Measurements from ENCODE around the gene CLIP3. TPM values are rescaled to one million over a fixed set of nuclear protein-coding genes. Genes with fewer than 3 reads are reported as not detected.
A peak's percentile ranks its signal among the peaks of the same experiment; 100 is the strongest.
"Not testable (repeated sequence)": the region's sequence is repeated elsewhere in the genome, so short reads cannot be mapped to it uniquely, and the experiment has no call there.

CLIP3 gene
- total RNA-seq, 2 experiments from 2014 or later = 0.74 to 1.7 TPM

DNA sequence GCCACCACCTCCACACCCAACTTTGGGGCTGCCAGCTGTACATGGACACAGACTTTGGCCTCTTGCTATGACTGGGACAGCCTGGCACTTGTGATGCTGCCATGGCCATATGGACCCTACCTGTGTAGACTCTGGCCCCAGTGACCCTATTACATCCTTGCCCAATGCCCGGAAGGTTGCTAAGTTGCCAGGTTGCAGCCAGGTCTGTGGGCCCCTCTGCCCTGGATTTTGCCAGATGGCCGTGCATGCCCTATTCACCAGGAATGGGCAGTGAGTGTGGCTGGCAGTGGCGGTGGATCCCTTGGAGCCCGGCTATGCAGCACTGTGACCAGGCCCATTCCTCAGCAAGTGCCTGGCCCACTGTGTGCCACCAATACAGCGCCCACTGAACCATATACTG lies 46.6 kb downstream of the CLIP3 start:
- ChIA-PET CTCF (no interaction called here), POLR2A (no interaction called here)
- no peaks in the 10 kb centered on the region for H3K9me3 Mint-ChIP-seq (ENCODE audit: insufficient read depth)
- no peak overlapping the region for H3K27ac Mint-ChIP-seq
- no peak overlapping the region for H3K4me3 Mint-ChIP-seq
- ATAC-seq (no peak), DNase-seq (no peak)
- H3K36me3 Mint-ChIP-seq (ENCODE audit: low read depth) = no peaks in the 10 kb centered on the region
- H3K4me1 Mint-ChIP-seq (ENCODE audit: low read depth) = peaks cover 3% of the 10 kb centered on the region
- peaks cover 43% of the 10 kb centered on the region for H3K27me3 Mint-ChIP-seq (ENCODE audit: low read depth)

DNA sequence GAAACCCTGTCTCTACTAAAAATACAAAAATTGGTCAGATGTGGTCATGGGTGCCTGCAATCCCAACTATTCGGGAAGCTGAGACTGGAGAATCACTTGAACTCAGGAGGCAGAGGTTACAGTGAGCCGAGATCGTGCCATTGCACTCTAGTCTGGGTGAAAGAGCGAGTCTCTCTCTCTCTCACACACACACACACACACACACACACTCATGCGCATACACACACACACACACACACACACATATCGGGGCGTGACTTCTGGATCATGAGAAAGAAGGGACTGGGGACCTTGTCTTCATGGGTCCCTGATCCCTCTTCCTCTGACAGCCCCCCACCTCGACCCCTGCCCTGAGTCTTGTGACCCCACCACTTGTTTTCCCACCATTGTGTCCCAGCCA lies 49.5 kb downstream of the CLIP3 start:
- H3K4me3 Mint-ChIP-seq = no peak overlapping the region
- H3K4me1 Mint-ChIP-seq (ENCODE audit: low read depth) = peaks cover 3% of the 10 kb centered on the region
- DNase-seq = no peak
- peak overlapping the region; percentile 6 for H3K27ac Mint-ChIP-seq
- no peaks in the 10 kb centered on the region for H3K36me3 Mint-ChIP-seq (ENCODE audit: low read depth)
- H3K9me3 Mint-ChIP-seq (ENCODE audit: insufficient read depth) = no peaks in the 10 kb centered on the region
- peaks cover 39% of the 10 kb centered on the region for H3K27me3 Mint-ChIP-seq (ENCODE audit: low read depth)
- POLR2A ChIA-PET = no interaction called here
- CTCF ChIA-PET = interaction anchor here (1.3 kb wide), 1 partner anchor 25 kb away, joined by 3 read pairs; no protein-coding TSS in a partner anchor
- no peak for ATAC-seq

DNA sequence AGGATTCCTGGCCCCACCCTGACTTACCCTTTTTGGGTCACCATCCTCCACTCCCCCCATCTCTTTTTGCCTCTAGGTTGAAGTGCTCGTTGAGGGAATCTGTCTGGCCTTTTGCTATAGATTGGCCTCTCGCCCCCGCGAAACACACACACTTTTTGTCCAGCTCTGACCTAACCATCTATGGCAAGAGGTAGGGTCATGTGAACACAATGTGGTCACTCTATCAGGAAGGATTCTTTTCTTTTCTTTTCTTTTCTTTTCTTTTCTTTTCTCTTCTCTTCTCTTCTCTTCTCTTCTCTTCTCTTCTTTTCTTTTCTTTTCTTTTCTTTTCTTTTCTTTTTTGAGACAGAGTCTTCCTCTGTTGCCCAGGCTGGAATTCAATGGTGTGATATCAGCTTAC lies 51.7 kb downstream of the CLIP3 start:
- H3K36me3 Mint-ChIP-seq (ENCODE audit: low read depth); POLR2A ChIA-PET; H3K27ac Mint-ChIP-seq; H3K4me3 Mint-ChIP-seq; H3K9me3 Mint-ChIP-seq (ENCODE audit: insufficient read depth); ATAC-seq; H3K4me1 Mint-ChIP-seq (ENCODE audit: low read depth); CTCF ChIA-PET; DNase-seq: not testable (repeated sequence)
- peaks cover 24% of the 10 kb centered on the region for H3K27me3 Mint-ChIP-seq (ENCODE audit: low read depth)

DNA sequence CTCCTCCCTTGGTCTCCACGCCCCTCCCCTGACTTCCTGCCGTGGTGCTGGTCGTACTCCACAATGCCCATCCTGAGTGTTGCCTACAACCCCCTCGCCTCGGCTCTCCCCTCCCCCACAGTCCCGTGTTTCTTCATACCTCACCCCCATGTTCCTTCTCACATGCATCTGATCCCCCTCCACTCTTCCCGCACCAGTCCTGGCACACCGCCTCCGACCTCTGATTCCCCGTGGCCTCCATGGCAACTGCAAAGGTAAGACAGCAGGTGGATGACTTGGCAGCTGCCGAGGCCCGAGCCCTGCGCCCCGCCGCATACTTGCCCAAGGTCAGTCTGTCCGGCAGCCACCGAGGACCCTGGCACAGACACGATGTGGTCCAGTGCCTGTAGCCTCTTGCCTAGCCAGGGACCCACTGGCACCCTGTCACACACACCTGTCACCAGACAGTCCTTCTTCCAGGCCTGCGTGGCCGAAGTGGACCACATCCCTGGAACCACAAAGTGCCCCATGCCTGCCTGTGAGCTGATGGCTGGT lies 53.8 kb downstream of the CLIP3 start:
- ChIA-PET CTCF (no interaction called here), POLR2A (no interaction called here)
- no peaks in the 10 kb centered on the region for H3K4me1 Mint-ChIP-seq (ENCODE audit: low read depth)
- H3K4me3 Mint-ChIP-seq = no peak overlapping the region
- H3K9me3 Mint-ChIP-seq (ENCODE audit: insufficient read depth) = no peaks in the 10 kb centered on the region
- ATAC-seq (no peak), DNase-seq (no peak)
- H3K27ac Mint-ChIP-seq = no peak overlapping the region
- peaks cover 7% of the 10 kb centered on the region for H3K27me3 Mint-ChIP-seq (ENCODE audit: low read depth)
- no peaks in the 10 kb centered on the region for H3K36me3 Mint-ChIP-seq (ENCODE audit: low read depth)

DNA sequence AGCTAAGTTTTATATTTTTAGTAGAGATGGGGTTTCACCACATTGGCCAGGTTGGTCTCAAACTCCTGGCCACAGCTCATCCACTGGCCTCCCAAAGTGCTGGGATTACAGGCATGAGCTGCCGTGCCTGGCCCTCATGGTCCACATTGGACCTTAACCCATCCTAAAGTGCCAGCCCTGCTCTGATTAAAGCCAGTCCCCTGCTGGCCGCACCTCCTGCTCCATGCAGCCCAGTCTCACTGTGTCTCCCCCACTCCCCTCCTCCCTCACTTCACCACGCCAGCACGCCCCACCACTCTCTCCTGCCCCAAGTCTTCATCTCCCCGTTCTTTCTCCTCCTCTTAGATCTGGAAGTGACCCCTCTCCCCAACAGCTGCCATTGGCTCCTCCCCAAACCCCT lies 54.4 kb downstream of the CLIP3 start:
- Mint-ChIP-seq H3K4me3 (no peak overlapping the region), H3K27ac (no peak overlapping the region), H3K4me1 (ENCODE audit: low read depth) (no peaks in the 10 kb centered on the region), H3K27me3 (ENCODE audit: low read depth) (peaks cover 5% of the 10 kb centered on the region), H3K36me3 (ENCODE audit: low read depth) (no peaks in the 10 kb centered on the region), H3K9me3 (ENCODE audit: insufficient read depth) (no peaks in the 10 kb centered on the region)
- ATAC-seq (no peak), DNase-seq (no peak)
- POLR2A ChIA-PET = no interaction called here
- CTCF ChIA-PET = no interaction called here

DNA sequence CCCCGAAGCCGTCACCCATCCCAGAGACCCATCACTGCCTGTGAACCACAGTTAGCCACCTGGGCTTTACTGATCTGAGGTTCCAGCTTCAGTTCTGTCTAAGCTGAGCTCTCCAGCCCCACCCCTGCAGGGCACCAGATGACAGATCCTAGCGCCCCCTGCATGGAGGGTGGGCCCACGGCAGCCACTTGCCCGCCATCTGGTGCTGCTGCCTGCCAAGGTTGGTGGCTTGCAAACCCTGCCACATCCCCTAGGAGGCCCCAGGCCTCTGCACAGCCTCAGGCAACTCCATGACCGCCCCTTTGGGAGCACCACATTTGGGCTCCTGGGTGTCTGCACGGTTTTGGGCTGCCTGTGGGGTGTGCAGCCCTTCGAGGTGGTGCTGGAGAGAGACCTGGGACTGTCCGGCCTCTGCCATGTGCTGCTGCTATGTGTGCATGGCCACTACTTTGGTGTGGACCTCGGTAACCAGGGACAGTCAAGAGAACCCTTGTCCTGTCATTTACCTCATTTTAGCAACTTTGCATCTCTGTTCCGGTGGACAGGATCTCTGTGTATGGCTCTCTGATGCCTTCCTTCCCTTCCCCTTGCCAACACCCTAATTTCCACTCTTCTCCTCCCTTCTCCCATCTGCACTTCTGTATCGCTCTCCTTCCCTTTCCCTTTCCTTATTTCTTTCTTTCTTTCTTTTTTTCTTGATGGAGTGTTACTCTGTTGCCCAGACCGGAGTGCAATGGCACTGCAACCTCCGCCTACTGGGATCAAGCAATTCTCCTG lies 55.0 kb downstream of the CLIP3 start:
- H3K27me3 Mint-ChIP-seq (ENCODE audit: low read depth) = peaks cover 5% of the 10 kb centered on the region
- ChIA-PET CTCF (interaction anchor here (1.4 kb wide), 1 partner anchor 19 kb away, joined by 4 read pairs; no protein-coding TSS in a partner anchor), POLR2A (no interaction called here)
- H3K36me3 Mint-ChIP-seq (ENCODE audit: low read depth) = no peaks in the 10 kb centered on the region
- H3K9me3 Mint-ChIP-seq (ENCODE audit: insufficient read depth) = no peaks in the 10 kb centered on the region
- H3K4me3 Mint-ChIP-seq = no peak overlapping the region
- no peaks in the 10 kb centered on the region for H3K4me1 Mint-ChIP-seq (ENCODE audit: low read depth)
- peak; percentile 71 for ATAC-seq
- peak; percentile 56 for DNase-seq
- no peak overlapping the region for H3K27ac Mint-ChIP-seq

DNA sequence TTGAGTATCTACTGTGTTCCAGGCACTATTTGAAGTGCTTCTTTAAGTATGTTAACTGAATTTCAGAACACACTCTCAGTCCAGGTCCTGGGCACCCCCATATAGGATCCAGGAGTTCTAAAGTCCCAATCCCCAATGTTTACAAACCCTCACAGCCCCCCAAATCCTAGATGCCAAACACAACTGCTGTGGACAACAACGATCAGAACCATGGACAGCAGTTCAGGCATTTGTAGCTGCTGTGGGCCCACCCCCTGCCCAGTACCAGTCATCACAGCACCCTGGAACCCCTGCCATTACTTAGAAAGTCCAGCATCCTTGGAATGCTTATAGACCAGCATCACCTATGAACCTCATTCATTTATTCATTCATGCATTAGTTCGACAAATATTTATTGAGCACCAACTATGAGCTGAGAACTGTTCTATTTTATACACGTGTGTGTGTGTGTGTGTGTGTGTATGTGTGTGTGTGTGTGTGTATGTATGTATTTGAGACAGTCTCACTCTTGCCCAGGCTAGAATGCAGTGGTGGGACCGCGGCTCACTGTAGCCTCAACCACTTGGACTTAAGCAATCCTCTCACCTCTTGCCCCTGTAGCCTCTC lies 57.0 kb downstream of the CLIP3 start:
- Mint-ChIP-seq H3K36me3 (ENCODE audit: low read depth) (no peaks in the 10 kb centered on the region), H3K4me3 (no peak overlapping the region), H3K27me3 (ENCODE audit: low read depth) (peaks cover 5% of the 10 kb centered on the region), H3K4me1 (ENCODE audit: low read depth) (no peaks in the 10 kb centered on the region), H3K27ac (no peak overlapping the region), H3K9me3 (ENCODE audit: insufficient read depth) (no peaks in the 10 kb centered on the region)
- no peak for ATAC-seq
- peak; percentile 56 for DNase-seq
- POLR2A ChIA-PET = interaction anchor here (0.8 kb wide), 1 partner anchor 9 kb away, joined by 3 read pairs; no protein-coding TSS in a partner anchor
- CTCF ChIA-PET = interaction anchor here (1.4 kb wide), 1 partner anchor 17 kb away, joined by 4 read pairs; no protein-coding TSS in a partner anchor

DNA sequence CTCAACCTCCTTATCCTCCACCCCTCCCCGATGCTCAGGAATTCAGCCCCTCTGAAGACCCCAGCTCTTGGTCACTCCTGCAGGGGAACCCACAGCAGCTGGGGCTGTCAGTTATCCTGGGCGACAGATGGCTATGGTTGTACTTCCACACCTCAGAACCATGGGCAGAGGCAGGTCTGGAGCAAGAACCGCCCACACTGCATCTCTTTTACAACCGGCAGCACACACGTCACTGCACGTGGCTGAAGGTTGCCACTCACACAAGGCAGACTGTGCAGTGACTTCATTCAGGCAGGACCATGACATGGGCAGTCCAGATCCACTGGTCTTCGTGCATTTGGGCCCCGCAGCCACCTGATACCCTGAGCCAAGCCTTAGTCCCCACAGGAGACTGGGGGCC lies 59.2 kb downstream of the CLIP3 start:
- peaks cover 2% of the 10 kb centered on the region for H3K27me3 Mint-ChIP-seq (ENCODE audit: low read depth)
- no peaks in the 10 kb centered on the region for H3K36me3 Mint-ChIP-seq (ENCODE audit: low read depth)
- peaks cover 2% of the 10 kb centered on the region for H3K4me1 Mint-ChIP-seq (ENCODE audit: low read depth)
- ATAC-seq = no peak
- DNase-seq = no peak
- no peak overlapping the region for H3K27ac Mint-ChIP-seq
- ChIA-PET POLR2A (no interaction called here), CTCF (no interaction called here)
- no peak overlapping the region for H3K4me3 Mint-ChIP-seq
- H3K9me3 Mint-ChIP-seq (ENCODE audit: insufficient read depth) = no peaks in the 10 kb centered on the region

DNA sequence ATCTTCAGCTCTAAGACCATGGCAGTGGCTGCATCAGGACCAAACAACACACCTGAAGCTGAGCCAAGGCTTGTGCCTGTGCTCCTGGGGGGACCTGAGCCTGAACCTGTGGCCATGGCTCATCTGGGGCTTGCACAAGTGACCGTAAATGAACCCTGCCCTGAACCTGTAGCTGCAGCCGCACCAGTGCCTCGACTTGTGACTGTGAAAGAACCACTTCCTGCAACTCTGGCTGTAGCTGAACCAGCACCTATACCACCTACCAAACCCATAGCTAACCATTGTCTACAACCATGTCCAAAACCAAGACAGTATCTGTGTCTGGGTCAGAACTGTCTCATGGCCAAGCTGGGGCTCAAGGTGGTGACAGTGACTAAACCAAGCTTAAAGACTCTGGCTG lies 65.9 kb downstream of the CLIP3 start:
- Mint-ChIP-seq H3K27me3 (ENCODE audit: low read depth) (peaks cover 6% of the 10 kb centered on the region), H3K27ac (no peak overlapping the region), H3K9me3 (ENCODE audit: insufficient read depth) (no peaks in the 10 kb centered on the region), H3K4me1 (ENCODE audit: low read depth) (peaks cover 6% of the 10 kb centered on the region), H3K4me3 (no peak overlapping the region), H3K36me3 (ENCODE audit: low read depth) (no peaks in the 10 kb centered on the region)
- CTCF ChIA-PET = interaction anchor here (1.0 to 2.2 kb wide), 3 partner anchors 8 to 36 kb away, joined by 4 to 6 read pairs (median 6); no protein-coding TSS in a partner anchor
- POLR2A ChIA-PET = interaction anchor here (0.8 to 0.9 kb wide), 2 partner anchors 9 to 37 kb away, joined by 3 read pairs; no protein-coding TSS in a partner anchor
- ATAC-seq = no peak
- DNase-seq = no peak

Other genes with a start within 250 kb of the CLIP3 start
- not detected for gene PRODH2, start 220.0 kb downstream of the CLIP3 start, total RNA-seq
- not detected for gene NPHS1, start 180.4 kb downstream of the CLIP3 start, total RNA-seq
- 1 to 10 TPM; 1.9 to 2.2 TPM for gene KIRREL2, start 176.0 kb downstream of the CLIP3 start, total RNA-seq
- gene APLP1, start 164.3 kb downstream of the CLIP3 start, total RNA-seq = 1 to 10 TPM in 1 of 2 experiments, under 1 TPM in 1; 0.87 to 1.4 TPM
- 10 to 100 TPM; 39.0 to 40.7 TPM for gene NFKBID, start 132.3 kb downstream of the CLIP3 start, total RNA-seq
- 100 to 1,000 TPM; 196 to 216 TPM for gene HCST, start 130.3 kb downstream of the CLIP3 start, total RNA-seq
- under 1 TPM; 0.52 to 0.71 TPM for gene TYROBP, start 124.6 kb downstream of the CLIP3 start, total RNA-seq
- gene LRFN3, start 96.5 kb downstream of the CLIP3 start, total RNA-seq = 10 to 100 TPM in 1 of 2 experiments, 1 to 10 TPM in 1; 9.8 to 10.3 TPM
- gene SDHAF1, start 37.7 kb downstream of the CLIP3 start, total RNA-seq = 10 to 100 TPM; 20.1 to 21.4 TPM
- 1 to 10 TPM; 1.8 to 2.6 TPM for gene SYNE4, start 24.1 kb downstream of the CLIP3 start, total RNA-seq
- gene ALKBH6, start 18.7 kb downstream of the CLIP3 start, total RNA-seq = 10 to 100 TPM; 43.3 to 47.2 TPM
- gene THAP8, start 21.4 kb upstream of the CLIP3 start, total RNA-seq = 1 to 10 TPM; 5.7 to 5.8 TPM
- 10 to 100 TPM; 43.6 to 44.5 TPM for gene WDR62, start 22.0 kb upstream of the CLIP3 start, total RNA-seq
- gene OVOL3, start 78.3 kb upstream of the CLIP3 start, total RNA-seq = under 1 TPM in 1 of 2 experiments, not detected in 1; 0.58 TPM
- 10 to 100 TPM; 50.5 to 57.3 TPM for gene POLR2I, start 82.0 kb upstream of the CLIP3 start, total RNA-seq
- 100 to 1,000 TPM; 186 to 200 TPM for gene TBCB, start 82.6 kb upstream of the CLIP3 start, total RNA-seq
- 100 to 1,000 TPM; 547 to 569 TPM for gene CAPNS1, start 107.2 kb upstream of the CLIP3 start, total RNA-seq
- not detected for gene COX7A1, start 119.6 kb upstream of the CLIP3 start, total RNA-seq
- 1 to 10 TPM; 2.2 to 2.7 TPM for gene ZNF565, start 181.8 kb upstream of the CLIP3 start, total RNA-seq
- gene ZNF146, start 182.2 kb upstream of the CLIP3 start, total RNA-seq = 10 to 100 TPM; 61.7 to 63.8 TPM